K562 (cell line): ENCODE data around the gene KCND1. TPM values are rescaled to one million over a fixed set of nuclear protein-coding genes. Genes with fewer than 3 reads are reported as not detected.

ENCODE experiments used
- ATAC-seq: fragments of 200-7000 bp; cut with Tn5 transposase; 3 replicates; pipeline ENCODE4 v1.9.1; 2020; ENCODE audit warnings: moderate library complexity
- BruUV-seq: library from RNA; stranded (reverse); fragments of 400-500 nt; replicated peaks from 2 replicates; lab custom pipeline; 2021; lab: Mats Ljungman, UMichigan
- CTCF ChIA-PET: fragments of 300-600 bp; formaldehyde crosslinking; extraction: SDS; loops from one replicate; lab custom pipeline; 2021; ENCODE audit warnings: low intra/inter-chr PET ratio; lab: Yijun Ruan, JAX
- POLR2A ChIA-PET: fragments of 300-600, 350-650 bp; sonication (Branson Sonifier 250); formaldehyde crosslinking; extraction: SDS; loops from one replicate; lab custom pipeline; 2021; ENCODE audit warnings: antibody characterized with exemption, inconsistent platforms; lab: Yijun Ruan, JAX
- DNase-seq, 4 experiments: peaks; one replicate each; pipeline versions ENCODE4 v3.0.0 to v3.0.0-alpha.2; 2011 to 2018; ENCODE audit warnings: low spot score in 3 of 4, mixed read lengths in 3 of 4; ENCODE audit errors: extremely low read depth in 1 of 4
- FAIRE-seq: peaks from 2 replicates; lab custom pipeline; 2011; peaks lifted over from hg19 to GRCh38; lab: Jason Lieb, UNC
- H2AFZ ChIP-seq: 2 replicates; pipeline ENCODE4 v1.6.0; 2011; ENCODE audit warnings: low read depth, low read length, control low read depth, inconsistent platforms
- H3K27ac ChIP-seq: fragments of 200-600 bp; 3 replicates; pipeline ENCODE4 v1.8.0; 2011; ENCODE audit warnings: low read depth, mild to moderate bottlenecking, control low read depth, inconsistent platforms, low read length, moderate library complexity, mixed read lengths; ENCODE audit errors: extremely low read depth
- H3K27me3 ChIP-seq, 2 experiments: fragments of 300-600 bp in 1 of 2; 2 replicates in 1 of 2; 3 replicates in 1 of 2; pipeline versions ENCODE4 v1.6.0 to v1.8.0; 2011; ENCODE audit warnings: inconsistent platforms in 2 of 2, low read length in 2 of 2, mild to moderate bottlenecking in 1 of 2, mixed read lengths in 1 of 2, moderate library complexity in 1 of 2; ENCODE audit not compliant: control insufficient read depth in 2 of 2, insufficient read depth in 2 of 2
- H3K36me3 ChIP-seq: fragments of 300-600 bp; 3 replicates; pipeline ENCODE4 v1.8.0; 2011; ENCODE audit warnings: mild to moderate bottlenecking, low read length, inconsistent platforms; ENCODE audit not compliant: control insufficient read depth, insufficient read depth
- H3K4me1 ChIP-seq, 2 experiments: fragments of 200-600 bp in 1 of 2; replicated peaks in 1 of 2; 2 replicates in 1 of 2; 3 replicates in 1 of 2; pipeline versions ENCODE4 v1.5.1 to v1.8.0; 2011; ENCODE audit warnings: inconsistent platforms in 2 of 2, low read length in 2 of 2, mild to moderate bottlenecking in 1 of 2, mixed read lengths in 1 of 2, moderate library complexity in 1 of 2; ENCODE audit not compliant: control insufficient read depth in 2 of 2, insufficient read depth in 2 of 2
- H3K4me2 ChIP-seq: 2 replicates; pipeline ENCODE4 v1.6.1; 2011; ENCODE audit warnings: low read length, control low read depth, inconsistent platforms, mixed read lengths; ENCODE audit not compliant: insufficient read depth
- H3K4me3 ChIP-seq: fragments of 200-600 bp; sonication (generic), shearing (Covaris generic); 2 replicates; pipeline ENCODE4 v1.5.1; 2016; ENCODE audit warnings: control low read depth, inconsistent platforms
- H3K79me2 ChIP-seq: fragments of 200-600 bp; 3 replicates; pipeline ENCODE4 v1.8.0; 2011; ENCODE audit warnings: low read length, inconsistent platforms; ENCODE audit not compliant: control insufficient read depth, insufficient read depth
- H3K9ac ChIP-seq, 2 experiments: 2 replicates each; pipeline versions ENCODE4 v1.6.0 to v1.6.1; 2011; ENCODE audit warnings: low read depth in 2 of 2, low read length in 2 of 2, control low read depth in 1 of 2, inconsistent platforms in 1 of 2, mild to moderate bottlenecking in 1 of 2, mixed read lengths in 1 of 2; ENCODE audit not compliant: insufficient read depth in 1 of 2
- H3K9me1 ChIP-seq: one replicate; pipeline ENCODE4 v1.6.0; 2011; ENCODE audit warnings: inconsistent platforms, mild to moderate bottlenecking, low read length, moderate library complexity; ENCODE audit not compliant: control insufficient read depth, insufficient read depth
- H3K9me3 ChIP-seq: replicated peaks from 2 replicates; pipeline ENCODE4 v1.5.1; 2011; ENCODE audit warnings: low read depth, low read length, inconsistent platforms; ENCODE audit not compliant: control insufficient read depth, insufficient read depth
- H4K20me1 ChIP-seq: replicated peaks from 2 replicates; pipeline ENCODE4 v1.6.1; 2011; ENCODE audit warnings: low read length, inconsistent platforms, mixed read lengths; ENCODE audit not compliant: control insufficient read depth, insufficient read depth
- BHLHE40 ChIP-seq: IDR thresholded peaks from 2 replicates; pipeline ENCODE4 v1.6.1; 2011; ENCODE audit warnings: low read length, improper control_type of control experiment
- CHAMP1 ChIP-seq: fragments of 450-650 bp; IDR thresholded peaks from 2 replicates; pipeline ENCODE4 v1.6.1; 2016; ENCODE audit warnings: mild to moderate bottlenecking
- COPS2 ChIP-seq: fragments of 450-650 bp; conservative IDR thresholded peaks from 2 replicates; pipeline ENCODE4 v1.6.1; 2016; ENCODE audit warnings: mild to moderate bottlenecking, moderate library complexity
- ETS2 ChIP-seq: IDR thresholded peaks from 2 replicates; pipeline ENCODE4 v1.6.1; 2016; ENCODE audit warnings: borderline replicate concordance, missing genetic modification characterization, mild to moderate bottlenecking, moderate library complexity, missing compliant biosample characterization; ENCODE audit not compliant: poor library complexity, severe bottlenecking
- FOXP1 ChIP-seq: sonication (generic); formaldehyde crosslinking; IDR thresholded peaks from 2 replicates; pipeline ENCODE4 v1.8.0; 2022; ENCODE audit warnings: mild to moderate bottlenecking, missing genetic modification reagents
- HMG20A ChIP-seq: fragments of 450-650 bp; formaldehyde crosslinking; conservative IDR thresholded peaks from 2 replicates; pipeline ENCODE4 v1.4.0; 2020; ENCODE audit warnings: mild to moderate bottlenecking, mixed read lengths
- ILF3 ChIP-seq: fragments of 450-650 bp; IDR thresholded peaks from 2 replicates; pipeline ENCODE4 v1.6.1; 2018; ENCODE audit warnings: antibody characterized with exemption, mild to moderate bottlenecking, moderate library complexity, borderline replicate concordance
- MTF1 ChIP-seq: fragments of 250-450 bp; sonication (Bioruptor Pico); IDR thresholded peaks from 2 replicates; pipeline ENCODE4 v1.9.0; 2021; ENCODE audit warnings: moderate library complexity, mild to moderate bottlenecking, inconsistent platforms, borderline replicate concordance
- PBX2 ChIP-seq, 2 experiments: IDR thresholded peaks in 1 of 2; conservative IDR thresholded peaks in 1 of 2; 2 replicates each; pipeline ENCODE4 v1.6.1; 2016; ENCODE audit warnings: low read depth in 2 of 2, mild to moderate bottlenecking in 1 of 2, missing compliant biosample characterization in 1 of 2, missing genetic modification characterization in 1 of 2, moderate library complexity in 1 of 2
- TBP ChIP-seq: optimal IDR thresholded peaks from 2 replicates; pipeline ENCODE3; 2011; ENCODE audit warnings: low read depth, low read length, improper control_type of control experiment
- TCF15 ChIP-seq: fragments of 250-450 bp; sonication (Bioruptor Pico); IDR thresholded peaks from 2 replicates; pipeline ENCODE4 v1.8.0; 2022; ENCODE audit warnings: moderate library complexity, mild to moderate bottlenecking, inconsistent platforms
- XRCC4 ChIP-seq: IDR thresholded peaks from one replicate; pipeline ENCODE4 v1.6.1; 2011; ENCODE audit not compliant: insufficient read depth, insufficient read length; ENCODE audit errors: extremely low read depth
- ZBTB7A ChIP-seq: IDR thresholded peaks from 2 replicates; pipeline ENCODE4 v1.6.1; 2011; ENCODE audit warnings: low read depth, mild to moderate bottlenecking, low read length, moderate library complexity, borderline replicate concordance; ENCODE audit not compliant: control insufficient read depth
- ZKSCAN3 ChIP-seq: fragments of 250-450 bp; sonication (Bioruptor Pico); IDR thresholded peaks from 2 replicates; pipeline ENCODE4 v1.4.0; 2020
- ZNF584 ChIP-seq: fragments of 200-800 bp; sonication (Bioruptor generic); IDR thresholded peaks from 2 replicates; pipeline ENCODE4 v1.6.1; 2016; ENCODE audit warnings: low read depth, mild to moderate bottlenecking, missing genetic modification characterization, missing compliant biosample characterization
- WGBS: fragments of 100-300 bp; shearing (Covaris generic); methylation state at CpG from one replicate; pipeline ENCODE4 v1.1.6; 2016; ENCODE audit warnings: low coverage, mixed read lengths; ENCODE audit not compliant: insufficient coverage; ENCODE audit errors: missing lambda C conversion rate; 5-methylcytosine and 5-hydroxymethylcytosine counted together
- in situ Hi-C: fragments of 300-500 bp; cut with MboI; formaldehyde crosslinking; loops from 4 replicates; pipeline ENCODE4 v1.15.0; 2018; ENCODE audit warnings: inconsistent platforms, mixed read lengths
- intact Hi-C: fragments of 100-400 bp; cut with micrococcal nuclease; formaldehyde crosslinking; loops from 2 replicates; pipeline ENCODE4 v1.14.2; 2022
- polyA plus RNA-seq, 8 experiments: library from polyadenylated mRNA; depleted of rRNA in 4 of 8; stranded (reverse) in 5 of 8; unstranded in 3 of 8; fragments of >200 nt; fragmentation: Nextera tagmentation in 2 of 8; fragmentation: Illumina TruSeq in 1 of 8; extraction: Ambion mirVana in 2 of 8; extraction: Trizol in 1 of 8; gene quantifications; 2 replicates each; pipeline versions ENCODE4 v1.2.1 to v1.2.3, GENCODE V29; 2011 to 2014; ENCODE audit warnings: inconsistent platforms in 1 of 8, missing spikeins in 1 of 8
- total RNA-seq, 7 experiments: library from RNA; depleted of rRNA in 6 of 7; stranded (reverse); fragments of >200 nt in 6 of 7; fragmentation: Illumina TruSeq in 2 of 7; extraction: Trizol in 2 of 7; gene quantifications; 2 replicates each; pipeline versions ENCODE4 v1.2.1 to v1.2.3, GENCODE V29; 2011 to 2021; ENCODE audit warnings: low replicate concordance in 1 of 7

KCND1 gene
- total and polyA plus RNA-seq, 9 of the 15 experiments (the other 6 are each of a cell fraction or from before 2014, with no cell fraction given) = 0.06 to 0.83 (median 0.39) TPM; not detected in 1

GRCh38 chrX:48918643-48919340 lies 52.9 kb downstream of the KCND1 start, which contains the start of gene PIM2:
PIM2 (minus strand) TSS chrX:48919024; CDS start chrX:48918834, 190 bp downstream.
- WGBS = under 1% methylated on average over 33 of the region's 55 CpGs
- TF ChIP-seq TBP (no peak), MTF1 (CRISPR knock-in tag) (no peak), ETS2 (tag) (no peak), TCF15 (no peak), COPS2 (no peak), ZBTB7A (0 out of 2 replicates have a peak, but pooled peaks have one; percentile 39), HMG20A (CRISPR knock-in tag) (no peak), ZKSCAN3 (CRISPR knock-in tag) (no peak), ZNF584 (no peak), XRCC4 (no peak), FOXP1 (no peak), PBX2 (CRISPR knock-in tag; IDR thresholded peaks at IDR 0.05; ENCODE audit: low read depth) (no peak), PBX2 (tag; conservative IDR thresholded peaks at IDR 0.05; ENCODE audit: low read depth) (no peak), CHAMP1 (no peak), BHLHE40 (peak; percentile 89), ILF3 (no peak)

More at GRCh38 chrX:48918643-48919340, 52.9 kb downstream of the KCND1 start, which contains the start of gene PIM2:
- ATAC-seq = peak; percentile 89
- H3K27me3 ChIP-seq = no peaks in the 10 kb centered on the region; a peak in 1 of 5 replicates
- FAIRE-seq = peak; percentile 93
- peak within 1 kb of the TSS; percentile 89 for H3K4me3 ChIP-seq
- H3K27ac ChIP-seq = peak within 1 kb of the TSS; percentile 77
- H3K9me1 ChIP-seq = no peaks in the 10 kb centered on the region
- peak within 1 kb of the TSS; percentile 97 for H3K4me2 ChIP-seq
- ChIA-PET CTCF (no interaction called here), POLR2A (interaction anchor here (1.0 kb wide), 1 partner anchor 18 kb away, joined by 4 read pairs; no protein-coding TSS in a partner anchor)
- peaks cover 67% of the 10 kb centered on the region for H3K79me2 ChIP-seq
- in situ Hi-C loops (no loop called here), intact Hi-C loops (loop anchor here (1.0 to 10.0 kb wide), 2 partner anchors 19 to 284 kb away; no protein-coding TSS in a partner anchor)
- peak within 1 kb of the TSS; percentile 54 for H2AFZ ChIP-seq
- peaks cover 62% of the 10 kb centered on the region for H3K36me3 ChIP-seq
- H3K4me1 ChIP-seq = peaks cover 35 to 38% of the 10 kb centered on the region in 2 experiments
- peak within 1 kb of the TSS; percentile 73 to 92 for H3K9ac ChIP-seq
- H3K9me3 ChIP-seq = no peaks in the 10 kb centered on the region
- peaks cover 34% of the 10 kb centered on the region for H4K20me1 ChIP-seq
- no TSS peak for BruUV-seq
- DNase-seq = peak; percentile 85 to 97 (median 91)
